Muscle layer of colon (tissue), 2 donors: Measurements from ENCODE around the gene ADARB2.
"Not testable (repeated sequence)": the region's sequence is repeated elsewhere in the genome, so short reads cannot be mapped to it uniquely, and the experiment has no call there.

ENCODE experiments used
- H3K27ac ChIP-seq: one replicate; pipeline ENCODE4 v1.7.0; 2013; ENCODE audit warnings: low read depth, mild to moderate bottlenecking, low read length, moderate library complexity
- H3K27me3 ChIP-seq, 2 donors: one replicate each; pipeline ENCODE4 v1.7.0; 2013; ENCODE audit warnings: low read length in 2 of 2, mild to moderate bottlenecking in 2 of 2; ENCODE audit not compliant: insufficient read depth in 2 of 2, control insufficient read depth in 1 of 2
- H3K36me3 ChIP-seq: one replicate; pipeline ENCODE4 v1.7.0; 2013; ENCODE audit warnings: mild to moderate bottlenecking, low read length; ENCODE audit not compliant: insufficient read depth
- H3K4me1 ChIP-seq: one replicate; pipeline ENCODE4 v1.7.0; 2013; ENCODE audit warnings: mild to moderate bottlenecking, low read length; ENCODE audit not compliant: insufficient read depth
- H3K4me3 ChIP-seq, 2 donors: one replicate each; pipeline ENCODE4 v1.7.0; 2013; ENCODE audit warnings: low read length in 2 of 2, low read depth in 1 of 2, mild to moderate bottlenecking in 1 of 2, moderate library complexity in 1 of 2
- H3K9ac ChIP-seq: one replicate; pipeline ENCODE4 v1.7.0; 2013; ENCODE audit warnings: low read length
- H3K9me3 ChIP-seq: one replicate; pipeline ENCODE4 v1.7.0; 2013; ENCODE audit warnings: mild to moderate bottlenecking, low read length
- donor health status: abdominal sarcoma.
- donor health status: Adenocarcinoma of cecum.

The ADARB2 gene

DNA sequence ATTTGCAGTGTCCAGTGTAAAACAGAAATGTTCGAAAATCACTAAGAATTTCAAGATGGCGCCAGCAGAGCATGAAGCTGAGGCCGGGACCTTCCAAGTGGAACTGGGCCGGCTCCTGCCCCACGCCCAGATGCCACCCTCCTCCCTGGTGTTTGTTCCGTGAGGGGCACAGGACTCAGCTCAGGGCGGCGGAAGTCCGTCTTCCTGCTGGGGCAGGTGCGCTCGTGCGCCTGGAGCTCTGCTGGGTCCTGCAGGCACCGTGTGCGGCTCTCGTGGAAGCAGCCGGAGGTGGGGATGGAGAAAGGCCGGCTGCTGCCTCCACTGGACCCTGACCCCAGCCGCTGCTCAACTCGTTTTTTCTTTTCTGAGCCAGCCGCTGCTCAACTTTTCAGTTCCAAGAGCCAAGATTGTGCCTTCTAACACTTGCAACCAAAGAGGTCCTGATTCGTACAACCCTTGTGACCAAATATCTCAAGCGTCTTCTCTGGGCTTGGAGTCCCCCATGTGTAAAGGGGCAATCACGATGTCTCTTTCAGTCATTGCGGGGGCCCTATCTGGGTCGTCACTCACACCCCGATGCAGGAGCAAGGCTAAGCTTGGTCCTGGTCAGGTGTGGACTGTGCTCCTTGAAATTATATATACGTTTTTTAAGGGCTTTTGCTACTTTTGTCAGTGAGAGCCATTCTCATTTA, 334.4 kb downstream of the ADARB2 start:
- no peak overlapping the region for H3K4me3 ChIP-seq
- no peaks in the 10 kb centered on the region for H3K4me1 ChIP-seq
- no peaks in the 10 kb centered on the region for H3K27me3 ChIP-seq
- H3K9me3 ChIP-seq = no peaks in the 10 kb centered on the region
- H3K27ac ChIP-seq = no peak overlapping the region
- H3K9ac ChIP-seq = no peak overlapping the region
- no peaks in the 10 kb centered on the region for H3K36me3 ChIP-seq

DNA sequence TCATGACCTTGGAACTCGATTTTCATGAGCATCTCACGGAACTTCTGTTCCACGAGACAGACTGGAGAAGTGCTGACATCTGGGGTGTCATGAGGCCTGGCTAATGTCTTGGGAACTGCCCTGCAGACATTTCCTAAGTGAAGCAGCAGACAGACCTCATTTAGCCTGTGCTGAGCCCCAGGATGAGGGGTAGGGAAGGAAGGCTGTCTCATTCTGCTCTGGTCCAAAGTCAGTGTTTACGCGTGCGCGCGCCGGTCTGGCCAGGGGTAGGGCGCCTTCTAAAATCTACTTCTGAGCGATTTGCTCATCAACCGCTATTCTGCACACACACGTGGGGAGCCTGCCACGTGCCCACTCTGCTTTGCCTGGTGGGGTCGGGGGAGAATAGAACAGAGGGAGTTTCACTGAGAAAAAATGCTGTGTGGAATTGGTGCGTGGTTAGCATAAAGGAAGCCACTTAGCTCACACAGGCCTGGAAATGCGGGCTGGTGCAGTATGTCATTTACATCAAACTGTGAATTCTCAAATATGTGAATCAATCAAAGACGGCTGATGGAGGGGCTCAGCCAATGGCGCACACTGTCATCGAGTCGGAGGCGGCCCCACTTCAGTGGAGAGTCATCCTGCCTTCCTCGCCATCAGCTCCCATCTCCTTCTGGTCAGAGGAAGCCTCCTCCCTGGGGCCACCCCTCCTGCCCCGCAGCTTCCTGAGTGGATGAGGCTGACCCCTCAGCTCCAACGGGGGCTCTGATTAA, 335.1 kb downstream of the ADARB2 start:
- Histone ChIP-seq H3K36me3 (no peaks in the 10 kb centered on the region), H3K27ac (no peak overlapping the region), H3K9ac (no peak overlapping the region), H3K27me3 (no peaks in the 10 kb centered on the region), H3K4me1 (no peaks in the 10 kb centered on the region), H3K9me3 (no peaks in the 10 kb centered on the region), H3K4me3 (no peak overlapping the region)

DNA sequence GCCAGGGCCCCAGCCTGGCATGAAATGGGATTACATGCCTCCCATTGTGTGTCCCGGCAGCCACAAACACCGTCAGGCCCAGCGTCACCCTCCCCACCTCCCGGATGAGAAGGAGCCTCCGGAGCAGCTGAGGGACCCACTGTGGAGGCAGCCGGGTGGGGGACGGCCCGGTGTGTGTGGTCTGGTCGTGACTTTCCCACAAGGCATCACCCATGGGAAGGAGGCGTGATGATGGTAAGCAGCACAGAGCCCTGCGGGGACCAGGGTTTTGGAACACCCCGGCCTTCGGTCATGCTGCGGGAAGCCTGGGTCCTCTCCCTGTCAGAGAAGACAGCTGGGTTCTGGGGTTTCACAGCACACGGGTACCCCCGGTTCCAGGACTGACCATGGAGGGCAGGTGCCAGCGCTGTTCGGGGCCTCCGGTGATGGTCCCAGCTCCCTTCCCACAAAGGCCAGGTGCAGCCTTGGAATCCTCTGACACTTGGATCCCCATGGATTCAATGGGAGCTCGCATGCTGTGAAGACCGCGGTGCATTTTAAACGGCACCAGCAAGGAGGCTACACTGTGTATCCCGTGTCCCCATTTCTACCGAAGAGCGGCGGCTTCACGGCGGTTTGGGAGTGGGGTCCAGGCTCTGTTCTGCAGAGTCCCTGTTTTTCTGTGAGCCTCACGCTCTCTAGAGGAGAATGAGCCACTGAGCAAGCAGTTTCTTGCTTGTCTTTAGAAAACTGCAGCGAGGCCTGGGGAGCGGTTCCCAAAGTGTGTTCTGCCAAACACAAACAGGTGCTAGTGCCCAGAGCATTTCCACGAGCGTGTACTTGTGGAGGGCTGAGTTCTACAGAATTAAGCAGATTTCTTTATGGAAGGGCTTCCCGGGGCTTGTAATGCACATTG, 336.0 kb downstream of the ADARB2 start:
- no peaks in the 10 kb centered on the region for H3K27me3 ChIP-seq

GRCh38 chr10:1400101-1401070, 336.9 kb downstream of the ADARB2 start:
- Histone ChIP-seq H3K36me3 (no peaks in the 10 kb centered on the region), H3K27ac (no peak overlapping the region), H3K9me3 (no peaks in the 10 kb centered on the region), H3K27me3 (no peaks in the 10 kb centered on the region), H3K9ac (no peak overlapping the region), H3K4me3 (no peak overlapping the region), H3K4me1 (no peaks in the 10 kb centered on the region)

More for the DNA sequence above, 336.0 kb downstream of the ADARB2 start:
- H3K4me3 ChIP-seq = no peak overlapping the region
- H3K9me3 ChIP-seq = no peaks in the 10 kb centered on the region
- H3K9ac ChIP-seq = no peak overlapping the region
- H3K4me1 ChIP-seq = no peaks in the 10 kb centered on the region
- no peak overlapping the region for H3K27ac ChIP-seq
- H3K36me3 ChIP-seq = no peaks in the 10 kb centered on the region

DNA sequence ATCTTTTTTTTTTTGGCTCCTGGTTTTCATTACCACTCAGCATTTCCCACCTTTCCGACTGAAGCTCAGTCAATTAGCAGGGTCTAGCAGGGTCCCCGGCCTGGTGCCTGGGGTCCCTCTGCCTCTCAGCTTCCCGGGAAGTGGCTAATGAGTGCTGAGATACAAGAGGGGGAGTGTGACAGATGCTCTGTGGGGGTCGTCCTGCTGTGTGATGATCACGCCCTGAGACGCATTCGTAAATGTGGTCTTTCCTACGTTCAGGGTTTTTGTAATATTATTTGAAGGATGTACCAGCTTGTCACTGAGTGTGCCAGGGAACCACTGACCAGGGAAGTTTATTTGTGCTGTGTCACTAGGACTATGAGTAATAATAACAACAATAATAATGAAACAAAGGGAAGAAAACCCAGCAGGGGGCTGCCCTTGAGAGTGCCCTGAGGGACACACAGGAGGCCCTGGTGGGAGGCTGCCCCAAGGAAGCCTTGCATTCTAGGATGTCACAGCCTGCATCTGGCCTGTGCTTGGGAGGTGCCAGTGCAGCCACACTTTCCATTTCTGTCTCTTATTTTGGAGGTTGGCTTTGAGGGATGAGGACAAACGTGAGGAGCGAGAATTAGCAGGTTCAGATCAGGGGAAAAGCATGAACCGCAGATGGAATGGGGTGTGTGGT, 337.8 kb downstream of the ADARB2 start:
- Histone ChIP-seq H3K4me1 (no peaks in the 10 kb centered on the region), H3K9me3 (no peaks in the 10 kb centered on the region), H3K27me3 (no peaks in the 10 kb centered on the region), H3K4me3 (no peak overlapping the region), H3K36me3 (no peaks in the 10 kb centered on the region), H3K9ac (no peak overlapping the region), H3K27ac (no peak overlapping the region)

DNA sequence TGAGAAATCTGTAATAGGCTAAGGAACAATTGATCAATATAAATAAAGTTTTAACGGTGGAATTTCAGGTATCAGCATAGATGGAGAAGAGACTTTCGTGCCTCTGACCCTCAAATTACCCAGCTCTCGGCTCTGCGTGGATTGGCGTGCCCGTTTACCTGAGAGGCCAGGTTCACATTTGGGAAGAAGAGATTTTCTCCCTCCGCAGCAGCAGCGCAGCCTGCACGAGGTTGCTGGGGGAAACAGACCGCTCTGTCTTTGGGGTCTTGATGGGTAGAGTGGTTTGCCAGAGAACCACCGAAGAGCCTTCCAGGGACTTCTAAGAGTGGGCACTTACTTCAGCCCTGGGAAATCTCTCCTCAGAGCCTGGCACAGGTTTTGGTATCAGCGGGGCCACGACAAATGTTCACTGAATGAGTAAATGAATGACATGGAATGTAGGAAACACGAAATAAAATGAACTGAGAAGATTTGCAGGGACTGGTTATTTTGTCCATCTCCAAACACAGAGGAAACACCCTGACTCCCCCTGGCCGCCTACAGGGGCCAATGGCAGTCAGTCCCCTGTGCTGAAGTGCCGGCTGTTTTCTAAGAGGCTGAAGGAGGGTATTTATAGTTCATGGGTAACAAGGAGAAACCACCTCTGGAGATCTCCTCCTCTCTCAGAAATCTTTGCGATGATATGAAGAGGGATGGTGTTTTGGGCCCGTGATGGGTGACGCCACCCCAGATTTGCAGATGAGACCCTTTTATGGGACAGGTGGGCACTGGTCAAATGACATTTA, 338.5 kb downstream of the ADARB2 start:
- H3K27me3 ChIP-seq = no peaks in the 10 kb centered on the region
- no peaks in the 10 kb centered on the region for H3K4me1 ChIP-seq
- no peak overlapping the region for H3K27ac ChIP-seq
- H3K9me3 ChIP-seq = no peaks in the 10 kb centered on the region
- H3K4me3 ChIP-seq = no peak overlapping the region
- no peak overlapping the region for H3K9ac ChIP-seq
- no peaks in the 10 kb centered on the region for H3K36me3 ChIP-seq

GRCh38 chr10:1398116-1398515, 339.2 kb downstream of the ADARB2 start:
- not testable (repeated sequence) for H3K9ac ChIP-seq, H3K4me3 ChIP-seq, H3K4me1 ChIP-seq, H3K27me3 ChIP-seq, H3K27ac ChIP-seq, H3K9me3 ChIP-seq, H3K36me3 ChIP-seq

DNA sequence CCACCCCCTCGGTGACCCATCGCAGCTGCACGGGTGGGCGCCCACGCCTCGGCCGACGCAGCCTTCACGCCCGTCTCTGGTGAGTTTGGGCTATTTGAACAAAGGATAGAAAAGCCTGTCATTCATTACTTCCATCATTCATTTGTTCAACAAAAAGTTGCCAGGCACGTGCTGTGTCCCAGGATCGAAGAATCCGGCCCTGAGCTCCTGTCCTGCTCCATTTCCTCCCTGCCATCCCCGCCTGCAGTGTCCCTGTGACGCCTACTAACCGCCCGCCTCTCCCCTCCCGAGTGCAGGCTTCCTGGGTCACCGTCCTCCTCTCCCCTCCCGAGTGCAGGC, 341.1 kb downstream of the ADARB2 start:
- Histone ChIP-seq H3K4me3 (no peak overlapping the region), H3K4me1 (no peaks in the 10 kb centered on the region), H3K36me3 (no peaks in the 10 kb centered on the region), H3K27ac (no peak overlapping the region), H3K27me3 (no peaks in the 10 kb centered on the region), H3K9ac (no peak overlapping the region), H3K9me3 (no peaks in the 10 kb centered on the region)

- no peak overlapping the region for H3K27ac ChIP-seq
Observed at GRCh38 chr10:1395481-1396296, 341.6 kb downstream of the ADARB2 start.

More at GRCh38 chr10:1395481-1396296, 341.6 kb downstream of the ADARB2 start:
- no peaks in the 10 kb centered on the region for H3K9me3 ChIP-seq
- H3K27me3 ChIP-seq = no peaks in the 10 kb centered on the region
- H3K4me3 ChIP-seq = no peak overlapping the region
- no peaks in the 10 kb centered on the region for H3K36me3 ChIP-seq
- H3K4me1 ChIP-seq = no peaks in the 10 kb centered on the region
- H3K9ac ChIP-seq = no peak overlapping the region
